Liver (tissue), 9 donors: ENCODE results near the gene HOXA1. TPM values are rescaled to one million over a fixed set of nuclear protein-coding genes. Genes with fewer than 3 reads are reported as not detected.

Experiments used
- DNase-seq: peaks from one replicate; pipeline ENCODE4 v3.0.0-alpha.2; 2017; ENCODE audit warnings: low spot score
- H3K27ac ChIP-seq, 2 donors: one replicate each; pipeline ENCODE4 v1.7.0; 2013; ENCODE audit warnings: inconsistent platforms in 2 of 2, low read length in 2 of 2, control low read depth in 1 of 2, low read depth in 1 of 2, mild to moderate bottlenecking in 1 of 2
- H3K27me3 ChIP-seq, 4 donors: one replicate each; pipeline versions ENCODE4 v1.6.1 to v1.7.0; 2013; ENCODE audit warnings: low read length in 3 of 4, inconsistent platforms in 1 of 4, mild to moderate bottlenecking in 1 of 4, moderate library complexity in 1 of 4; ENCODE audit not compliant: control insufficient read depth in 4 of 4, insufficient read depth in 4 of 4
- H3K36me3 ChIP-seq, 4 donors: one replicate each; pipeline versions ENCODE4 v1.6.1 to v1.7.0; 2013; ENCODE audit warnings: low read length in 3 of 4, mild to moderate bottlenecking in 3 of 4, low read depth in 1 of 4, moderate library complexity in 1 of 4; ENCODE audit not compliant: control insufficient read depth in 4 of 4, insufficient read depth in 3 of 4
- H3K4me1 ChIP-seq, 4 donors: one replicate each; pipeline versions ENCODE4 v1.6.1 to v1.7.0; 2013; ENCODE audit warnings: low read length in 3 of 4, mild to moderate bottlenecking in 3 of 4, moderate library complexity in 1 of 4; ENCODE audit not compliant: control insufficient read depth in 4 of 4, insufficient read depth in 4 of 4
- H3K4me3 ChIP-seq, 3 donors: one replicate each; pipeline versions ENCODE4 v1.6.1 to v1.7.0; 2013; ENCODE audit warnings: low read length in 3 of 3, control low read depth in 1 of 3, low read depth in 1 of 3, mild to moderate bottlenecking in 1 of 3
- H3K9ac ChIP-seq, 2 donors: one replicate each; pipeline ENCODE4 v1.7.0; 2013; ENCODE audit warnings: low read length in 2 of 2, mild to moderate bottlenecking in 2 of 2, moderate library complexity in 2 of 2, control low read depth in 1 of 2, low read depth in 1 of 2
- H3K9me3 ChIP-seq, 4 donors: one replicate each; pipeline versions ENCODE4 v1.6.1 to v1.7.0; 2013; ENCODE audit warnings: low read length in 3 of 4; ENCODE audit not compliant: control insufficient read depth in 4 of 4
- EGR1 ChIP-seq, 2 donors: IDR thresholded peaks; 2 replicates each; pipeline ENCODE4 v1.6.1; 2016 to 2018; ENCODE audit warnings: antibody characterized with exemption in 2 of 2, low read depth in 2 of 2
- FOXA1 ChIP-seq: IDR thresholded peaks from 2 replicates; pipeline ENCODE4 v1.6.1; 2016; ENCODE audit warnings: antibody characterized with exemption
- FOXA2 ChIP-seq: IDR thresholded peaks from 2 replicates; pipeline ENCODE4 v1.6.1; 2016; ENCODE audit warnings: antibody characterized with exemption
- HNF4A ChIP-seq, 2 donors: conservative IDR thresholded peaks; 2 replicates each; pipeline ENCODE4 v1.6.1; 2016; ENCODE audit warnings: antibody characterized with exemption in 2 of 2, mild to moderate bottlenecking in 2 of 2
- HNF4G ChIP-seq: IDR thresholded peaks from 2 replicates; pipeline ENCODE4 v1.6.1; 2016; ENCODE audit warnings: antibody characterized with exemption
- JUND ChIP-seq, 2 donors: IDR thresholded peaks; 2 replicates each; pipeline ENCODE4 v1.6.1; 2016; ENCODE audit warnings: antibody characterized with exemption in 2 of 2
- RXRA ChIP-seq, 2 donors: IDR thresholded peaks; 2 replicates each; pipeline ENCODE4 v1.6.1; 2017 to 2018; ENCODE audit warnings: antibody characterized with exemption in 2 of 2, mild to moderate bottlenecking in 1 of 2
- SP1 ChIP-seq: IDR thresholded peaks from 2 replicates; pipeline ENCODE4 v1.6.1; 2018; ENCODE audit warnings: antibody characterized with exemption, mild to moderate bottlenecking
- TAF1 ChIP-seq: conservative IDR thresholded peaks from 2 replicates; pipeline ENCODE4 v1.6.1; 2016; ENCODE audit warnings: antibody characterized with exemption, mild to moderate bottlenecking
- YY1 ChIP-seq: IDR thresholded peaks from 2 replicates; pipeline ENCODE4 v1.6.1; 2016; ENCODE audit warnings: antibody characterized with exemption, mild to moderate bottlenecking
- WGBS: extraction: QIAGEN DNeasy Blood & Tissue Kit; methylation state at CpG from one replicate; pipeline ENCODE4 v1.1.7; 2013; 5-methylcytosine and 5-hydroxymethylcytosine counted together
- polyA plus RNA-seq, 2 donors: library from polyadenylated mRNA; stranded (reverse) in 1 of 2; unstranded in 1 of 2; fragments of 200-250 nt in 1 of 2; fragments of >200 nt in 1 of 2; fragmentation: Nextera tagmentation in 1 of 2; extraction: Ambion mirVana in 1 of 2; gene quantifications; one replicate each; pipeline versions ENCODE4 v1.2.1 to v1.2.3, GENCODE V29; 2013 to 2015
- total RNA-seq, 2 donors: library from RNA; depleted of rRNA; stranded (reverse); fragments of >200 nt; gene quantifications; one replicate each; pipeline ENCODE4 v1.2.3, GENCODE V29; 2014
- TF ChIP-seq, protein P1 (sequence below): fragments of 150-350 bp; IDR thresholded peaks from 2 replicates; pipeline ENCODE4 v1.5.1; 2017; ENCODE audit warnings: improper control_type of control experiment, low read depth, low read length; ENCODE audit not compliant: missing input control
- TF ChIP-seq, protein P2 (sequence below): IDR thresholded peaks from 2 replicates; pipeline ENCODE4 v1.6.1; 2016; ENCODE audit warnings: antibody characterized with exemption
- TF ChIP-seq, protein P3 (sequence below): IDR thresholded peaks from 2 replicates; pipeline ENCODE4 v1.6.1; 2016; ENCODE audit warnings: antibody characterized with exemption, mild to moderate bottlenecking
- donor health status: healthy.
- donor health status: healthy.
- donor health status: healthy.
- donor health status: healthy.
- donor health status: healthy.

The HOXA1 gene
- total and polyA plus RNA-seq, 4 donors, result 0.08 to 0.28 (median 0.21) TPM

DNA sequence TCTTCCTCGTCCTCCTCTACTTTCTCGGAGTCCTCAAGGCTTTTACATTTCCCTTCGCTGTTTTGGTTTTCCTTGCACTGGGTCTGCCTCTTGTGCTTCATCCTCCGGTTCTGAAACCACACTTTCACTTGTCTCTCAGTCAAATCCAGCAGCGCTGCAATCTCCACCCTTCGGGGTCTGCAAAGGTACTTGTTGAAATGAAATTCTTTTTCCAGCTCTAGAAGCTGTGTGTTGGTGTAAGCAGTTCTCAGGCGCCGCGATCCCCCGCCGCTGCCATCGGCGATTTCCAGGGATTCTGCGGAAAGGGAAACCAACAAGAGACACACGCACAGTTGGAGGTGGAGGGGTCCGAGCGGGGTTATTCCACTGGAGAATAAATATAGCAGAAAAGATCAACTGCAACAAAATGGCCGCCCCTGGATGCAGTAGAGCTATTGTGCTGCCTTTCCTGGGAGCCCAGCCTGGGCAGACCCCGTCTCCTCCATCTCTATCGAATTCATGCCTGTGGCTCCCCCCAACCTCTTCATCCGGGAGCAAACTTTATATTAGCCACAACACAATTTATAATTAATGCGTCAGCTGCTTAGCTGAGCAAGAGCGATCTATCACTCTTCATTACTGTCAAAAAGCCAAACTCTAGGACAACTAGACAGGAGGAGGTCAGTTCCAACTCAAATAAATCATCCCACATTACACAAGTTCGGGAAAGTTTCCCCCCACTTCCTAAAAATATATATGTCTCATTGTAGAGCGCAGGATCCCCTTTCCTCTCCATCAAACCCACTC lies 5.6 kb upstream of the HOXA1 start:
- no peak for TF ChIP-seq HNF4A (conservative IDR thresholded peaks at IDR 0.05)
- TF ChIP-seq YY1, result peak; percentile 61
- Histone ChIP-seq H3K9me3 (no peaks in the 10 kb centered on the region), H3K9ac (no peak overlapping the region), H3K4me1 (peaks cover 0 to 7% (median 0%) of the 10 kb centered on the region in 4 donors), H3K27me3 (peaks cover under 1 to 30% (median 15%) of the 10 kb centered on the region in 4 donors), H3K36me3 (no peaks in the 10 kb centered on the region), H3K27ac (peak overlapping the region; percentile 51 to 63), H3K4me3 (peak overlapping the region in 1 of 3 donors; percentile 15)
- WGBS, result 17% methylated on average over 25 of the region's 25 CpGs
- DNase-seq, result no peak

DNA sequence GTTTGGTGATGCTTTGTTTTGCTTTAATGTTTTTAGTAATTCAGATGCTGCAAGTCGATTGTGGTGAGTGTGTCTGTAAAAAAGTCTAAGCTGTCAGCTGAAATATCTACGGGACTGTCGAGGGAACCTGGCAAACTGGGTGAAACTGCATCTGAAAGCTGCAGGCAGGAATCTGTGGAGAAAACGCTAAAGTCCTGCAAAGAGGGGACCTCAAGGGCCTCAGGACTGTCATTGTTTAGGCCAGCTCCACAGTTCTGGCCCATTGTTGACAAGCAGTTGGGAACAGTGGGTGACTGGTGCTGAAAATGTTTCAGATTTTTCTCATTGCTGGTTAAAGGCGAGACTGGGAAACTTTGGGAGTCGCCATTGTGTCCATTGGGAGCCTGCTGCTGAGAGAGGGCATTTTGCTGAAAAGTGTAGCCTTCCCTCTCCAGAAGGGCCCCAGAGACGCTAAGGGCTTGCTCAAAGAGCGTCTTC lies 4.9 kb upstream of the HOXA1 start:
- no peak for DNase-seq
- no peak overlapping the region for H3K9ac ChIP-seq
- TF ChIP-seq TAF1 (no peak), HNF4G (no peak), FOXA2 (no peak), SP1 (no peak)
- no peak overlapping the region for H3K4me3 ChIP-seq
- peak overlapping the region; percentile 51 to 63 for H3K27ac ChIP-seq
- no peaks in the 10 kb centered on the region for H3K9me3 ChIP-seq
- H3K4me1 ChIP-seq, result peaks cover 0 to 7% (median under 1%) of the 10 kb centered on the region in 4 donors
- 25% methylated on average over 8 of the region's 8 CpGs for WGBS
- H3K36me3 ChIP-seq, result no peaks in the 10 kb centered on the region
- peaks cover 5 to 29% (median 15%) of the 10 kb centered on the region in 4 donors for H3K27me3 ChIP-seq

DNA sequence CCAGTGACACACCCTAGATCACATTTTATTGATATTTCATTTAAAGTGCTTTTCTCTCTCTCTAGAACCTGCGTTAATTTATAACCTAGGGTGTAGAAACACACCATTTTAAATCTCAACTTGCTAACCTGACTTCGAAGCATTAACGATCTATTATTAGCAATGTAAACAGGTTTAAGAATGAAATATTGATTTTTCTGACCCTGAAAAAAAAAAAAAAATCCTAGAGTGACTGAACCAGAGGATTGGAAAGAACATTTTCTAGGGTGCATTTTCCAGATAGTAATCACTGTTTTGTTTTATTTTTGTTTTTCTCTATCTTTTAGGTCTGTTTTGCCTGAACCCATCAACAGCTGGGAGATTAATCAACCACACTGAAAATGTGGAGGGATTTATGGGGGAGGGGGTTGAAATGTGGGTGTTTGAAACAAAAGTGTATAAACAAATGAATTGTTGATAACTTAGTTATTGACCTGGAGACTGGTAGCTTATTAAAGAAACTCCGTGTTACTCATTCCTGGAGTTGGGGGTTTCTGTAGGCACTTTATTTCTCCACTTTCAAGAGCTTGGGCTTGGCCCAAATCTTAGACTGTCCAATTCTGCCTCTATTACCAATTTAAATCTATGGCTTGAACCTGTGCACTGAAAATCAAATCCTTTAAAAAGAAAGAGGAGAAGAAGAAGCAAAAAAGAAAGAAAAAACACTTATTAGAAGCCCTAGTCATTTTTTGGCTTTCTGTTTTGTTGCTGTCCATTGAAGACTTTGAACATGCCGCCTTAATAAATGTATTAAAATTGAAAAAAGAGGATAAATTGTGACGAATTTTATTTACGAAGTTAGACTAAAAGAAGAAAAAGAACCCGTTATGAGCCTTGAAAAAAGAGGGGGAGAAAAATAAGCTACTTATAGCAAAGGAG lies 3.9 kb upstream of the HOXA1 start:
- Histone ChIP-seq H3K36me3 (no peaks in the 10 kb centered on the region), H3K27ac (no peak overlapping the region), H3K27me3 (peaks cover 8 to 29% (median 17%) of the 10 kb centered on the region in 4 donors), H3K9me3 (no peaks in the 10 kb centered on the region), H3K4me3 (no peak overlapping the region), H3K9ac (no peak overlapping the region), H3K4me1 (peaks cover 0 to 7% (median under 1%) of the 10 kb centered on the region in 4 donors)
- WGBS, result 34% methylated on average over 8 of the region's 8 CpGs
- no peak for DNase-seq
- no peak for TF ChIP-seq RXRA (IDR thresholded peaks at IDR 0.05)
- TF ChIP-seq, protein P1, sequence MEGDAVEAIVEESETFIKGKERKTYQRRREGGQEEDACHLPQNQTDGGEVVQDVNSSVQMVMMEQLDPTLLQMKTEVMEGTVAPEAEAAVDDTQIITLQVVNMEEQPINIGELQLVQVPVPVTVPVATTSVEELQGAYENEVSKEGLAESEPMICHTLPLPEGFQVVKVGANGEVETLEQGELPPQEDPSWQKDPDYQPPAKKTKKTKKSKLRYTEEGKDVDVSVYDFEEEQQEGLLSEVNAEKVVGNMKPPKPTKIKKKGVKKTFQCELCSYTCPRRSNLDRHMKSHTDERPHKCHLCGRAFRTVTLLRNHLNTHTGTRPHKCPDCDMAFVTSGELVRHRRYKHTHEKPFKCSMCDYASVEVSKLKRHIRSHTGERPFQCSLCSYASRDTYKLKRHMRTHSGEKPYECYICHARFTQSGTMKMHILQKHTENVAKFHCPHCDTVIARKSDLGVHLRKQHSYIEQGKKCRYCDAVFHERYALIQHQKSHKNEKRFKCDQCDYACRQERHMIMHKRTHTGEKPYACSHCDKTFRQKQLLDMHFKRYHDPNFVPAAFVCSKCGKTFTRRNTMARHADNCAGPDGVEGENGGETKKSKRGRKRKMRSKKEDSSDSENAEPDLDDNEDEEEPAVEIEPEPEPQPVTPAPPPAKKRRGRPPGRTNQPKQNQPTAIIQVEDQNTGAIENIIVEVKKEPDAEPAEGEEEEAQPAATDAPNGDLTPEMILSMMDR, result no peak
- no peak for TF ChIP-seq EGR1 (IDR thresholded peaks at IDR 0.05; ENCODE audit: low read depth in 2 of 2)
- TF ChIP-seq, protein P2, sequence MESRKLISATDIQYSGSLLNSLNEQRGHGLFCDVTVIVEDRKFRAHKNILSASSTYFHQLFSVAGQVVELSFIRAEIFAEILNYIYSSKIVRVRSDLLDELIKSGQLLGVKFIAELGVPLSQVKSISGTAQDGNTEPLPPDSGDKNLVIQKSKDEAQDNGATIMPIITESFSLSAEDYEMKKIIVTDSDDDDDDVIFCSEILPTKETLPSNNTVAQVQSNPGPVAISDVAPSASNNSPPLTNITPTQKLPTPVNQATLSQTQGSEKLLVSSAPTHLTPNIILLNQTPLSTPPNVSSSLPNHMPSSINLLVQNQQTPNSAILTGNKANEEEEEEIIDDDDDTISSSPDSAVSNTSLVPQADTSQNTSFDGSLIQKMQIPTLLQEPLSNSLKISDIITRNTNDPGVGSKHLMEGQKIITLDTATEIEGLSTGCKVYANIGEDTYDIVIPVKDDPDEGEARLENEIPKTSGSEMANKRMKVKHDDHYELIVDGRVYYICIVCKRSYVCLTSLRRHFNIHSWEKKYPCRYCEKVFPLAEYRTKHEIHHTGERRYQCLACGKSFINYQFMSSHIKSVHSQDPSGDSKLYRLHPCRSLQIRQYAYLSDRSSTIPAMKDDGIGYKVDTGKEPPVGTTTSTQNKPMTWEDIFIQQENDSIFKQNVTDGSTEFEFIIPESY, result no peak
- no peak for TF ChIP-seq HNF4G
- TF ChIP-seq, protein P3, sequence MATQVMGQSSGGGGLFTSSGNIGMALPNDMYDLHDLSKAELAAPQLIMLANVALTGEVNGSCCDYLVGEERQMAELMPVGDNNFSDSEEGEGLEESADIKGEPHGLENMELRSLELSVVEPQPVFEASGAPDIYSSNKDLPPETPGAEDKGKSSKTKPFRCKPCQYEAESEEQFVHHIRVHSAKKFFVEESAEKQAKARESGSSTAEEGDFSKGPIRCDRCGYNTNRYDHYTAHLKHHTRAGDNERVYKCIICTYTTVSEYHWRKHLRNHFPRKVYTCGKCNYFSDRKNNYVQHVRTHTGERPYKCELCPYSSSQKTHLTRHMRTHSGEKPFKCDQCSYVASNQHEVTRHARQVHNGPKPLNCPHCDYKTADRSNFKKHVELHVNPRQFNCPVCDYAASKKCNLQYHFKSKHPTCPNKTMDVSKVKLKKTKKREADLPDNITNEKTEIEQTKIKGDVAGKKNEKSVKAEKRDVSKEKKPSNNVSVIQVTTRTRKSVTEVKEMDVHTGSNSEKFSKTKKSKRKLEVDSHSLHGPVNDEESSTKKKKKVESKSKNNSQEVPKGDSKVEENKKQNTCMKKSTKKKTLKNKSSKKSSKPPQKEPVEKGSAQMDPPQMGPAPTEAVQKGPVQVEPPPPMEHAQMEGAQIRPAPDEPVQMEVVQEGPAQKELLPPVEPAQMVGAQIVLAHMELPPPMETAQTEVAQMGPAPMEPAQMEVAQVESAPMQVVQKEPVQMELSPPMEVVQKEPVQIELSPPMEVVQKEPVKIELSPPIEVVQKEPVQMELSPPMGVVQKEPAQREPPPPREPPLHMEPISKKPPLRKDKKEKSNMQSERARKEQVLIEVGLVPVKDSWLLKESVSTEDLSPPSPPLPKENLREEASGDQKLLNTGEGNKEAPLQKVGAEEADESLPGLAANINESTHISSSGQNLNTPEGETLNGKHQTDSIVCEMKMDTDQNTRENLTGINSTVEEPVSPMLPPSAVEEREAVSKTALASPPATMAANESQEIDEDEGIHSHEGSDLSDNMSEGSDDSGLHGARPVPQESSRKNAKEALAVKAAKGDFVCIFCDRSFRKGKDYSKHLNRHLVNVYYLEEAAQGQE, result no peak
- TF ChIP-seq FOXA1, result no peak
- no peak for TF ChIP-seq HNF4A (conservative IDR thresholded peaks at IDR 0.05)
- TF ChIP-seq JUND (IDR thresholded peaks at IDR 0.05), result no peak
- no peak for TF ChIP-seq TAF1
